HG03432 (cell line): Measurements from ENCODE around the gene AHCYL1.
"Not testable (repeated sequence)": the region's sequence is repeated elsewhere in the genome, so short reads cannot be mapped to it uniquely, and the experiment has no call there.

Experiments
- ATAC-seq: cut with Tn5 transposase; IDR thresholded peaks from one replicate; pipeline ENCODE4 v1.9.1; 2021; ENCODE audit warnings: mild to moderate bottlenecking, moderate library complexity; ENCODE audit not compliant: unreplicated experiment

Gene AHCYL1

DNA sequence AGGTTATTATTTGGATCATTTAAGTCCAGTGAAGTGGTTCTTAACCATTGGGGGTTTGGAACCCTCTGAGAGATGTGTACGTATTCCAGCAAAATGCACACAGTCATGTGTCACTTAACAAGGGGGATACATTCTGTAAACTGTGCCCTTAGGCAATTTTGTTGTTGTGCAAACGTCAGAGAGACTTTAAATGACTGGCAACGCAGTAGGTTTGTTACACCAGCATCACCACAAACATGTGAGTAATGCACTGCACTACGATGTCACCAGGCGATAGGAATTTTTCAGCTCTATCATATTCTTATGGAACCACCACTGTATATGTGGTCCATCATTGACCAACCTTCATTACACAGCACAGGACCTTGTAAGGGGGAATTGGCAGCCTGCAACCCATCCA is 11.9 kb downstream of the AHCYL1 start:
- ATAC-seq = no peak

DNA sequence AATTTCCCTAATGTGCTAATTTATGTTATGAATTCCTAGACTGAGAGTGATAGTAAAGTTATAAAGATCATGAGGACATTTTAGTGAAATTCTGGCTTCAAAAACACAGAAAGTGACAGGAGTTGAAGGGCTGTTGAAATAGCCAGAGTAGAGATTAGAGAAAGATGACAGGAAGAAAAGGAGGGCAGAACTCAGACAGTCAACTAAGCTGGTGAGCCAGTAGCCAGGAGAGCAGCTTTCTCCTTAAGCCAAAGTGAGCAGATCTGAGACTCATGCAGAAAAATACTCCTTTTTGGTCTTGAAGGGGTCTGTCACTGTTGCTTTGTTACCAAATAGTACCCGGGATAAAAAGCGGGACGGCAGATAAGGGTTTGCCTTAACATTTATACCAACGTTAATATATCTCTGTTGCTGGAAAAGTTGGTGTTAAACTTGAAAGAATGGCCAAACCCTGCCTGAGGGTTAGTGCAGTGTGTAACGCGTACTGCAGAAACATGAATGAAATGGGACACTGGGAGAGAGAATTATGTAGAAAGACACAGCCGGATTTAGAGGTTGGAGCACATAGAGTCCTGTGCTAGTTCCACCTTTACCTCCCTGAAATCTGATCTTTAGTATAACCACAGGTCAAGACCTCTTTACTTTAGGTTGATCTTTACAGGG is 12.8 kb downstream of the AHCYL1 start:
- ATAC-seq = no peak

DNA sequence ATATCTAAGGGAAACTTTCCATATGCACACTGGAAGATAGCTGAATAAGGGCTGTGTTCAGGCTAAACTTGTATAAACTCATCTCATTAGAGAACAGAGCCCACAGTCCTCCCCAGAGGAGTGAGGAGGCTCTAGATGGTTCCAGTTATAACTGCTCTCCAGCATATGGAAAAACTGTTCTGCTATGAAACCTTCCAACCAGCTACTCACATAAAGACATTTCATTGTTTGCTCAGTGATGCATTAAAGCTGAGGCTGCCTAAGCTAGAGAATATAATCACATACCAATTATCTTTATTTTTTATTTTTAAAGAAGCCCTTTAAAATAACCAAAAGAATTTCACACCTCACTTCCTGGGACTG is 13.3 kb downstream of the AHCYL1 start:
- ATAC-seq = no peak

DNA sequence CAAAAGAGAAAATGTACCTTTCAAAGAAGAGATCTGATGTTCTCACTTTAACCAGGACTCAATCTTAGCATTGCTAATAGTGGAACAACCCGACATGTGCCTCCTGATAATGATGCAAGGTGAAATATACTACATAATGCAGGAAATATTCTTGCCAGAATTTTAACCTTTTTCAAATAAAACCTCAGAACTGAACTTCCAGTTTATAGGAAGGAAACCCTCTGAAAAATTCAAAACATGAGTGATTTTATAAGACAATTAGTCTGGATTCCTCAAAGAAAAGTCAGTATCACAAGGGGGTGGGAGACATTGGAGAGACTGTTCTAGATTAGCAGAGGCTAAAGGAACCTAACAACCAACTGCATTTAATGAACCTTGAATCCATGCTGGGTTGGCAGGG is 18.1 kb downstream of the AHCYL1 start:
- no peak for ATAC-seq

DNA sequence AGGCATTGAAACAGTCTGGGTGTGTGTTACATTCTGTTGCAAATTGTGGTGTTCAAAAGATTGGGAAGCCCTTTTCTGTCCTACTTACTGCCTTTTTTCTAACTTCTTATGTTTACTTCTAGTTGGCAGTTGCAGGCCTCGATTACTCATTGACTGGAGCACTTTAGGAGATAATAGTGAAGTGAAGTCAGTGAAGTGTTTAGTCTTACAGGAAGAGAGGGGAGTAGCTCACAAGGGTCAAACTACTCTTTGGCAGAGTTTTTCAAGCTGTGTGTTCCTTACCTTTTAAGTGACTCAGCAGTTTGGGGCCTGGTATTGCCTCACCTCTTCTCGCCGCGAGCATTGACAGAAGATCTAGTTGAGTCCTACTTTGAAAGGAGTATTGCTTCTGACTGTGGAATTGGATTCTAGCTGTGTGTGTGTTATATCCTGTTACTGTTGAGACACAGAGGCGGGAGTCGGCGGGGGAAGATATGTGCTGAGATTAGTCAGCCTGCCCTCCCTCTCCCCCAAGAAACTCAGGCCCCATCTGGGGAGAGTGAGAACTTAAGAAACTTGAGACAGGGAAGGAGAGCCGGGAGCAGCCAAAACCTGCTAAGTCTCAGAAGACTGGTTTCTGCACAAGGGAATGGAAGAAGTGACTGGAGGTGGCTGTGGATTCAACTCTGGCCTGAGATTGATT is 19.3 kb downstream of the AHCYL1 start:
- peak; percentile 77 for ATAC-seq

DNA sequence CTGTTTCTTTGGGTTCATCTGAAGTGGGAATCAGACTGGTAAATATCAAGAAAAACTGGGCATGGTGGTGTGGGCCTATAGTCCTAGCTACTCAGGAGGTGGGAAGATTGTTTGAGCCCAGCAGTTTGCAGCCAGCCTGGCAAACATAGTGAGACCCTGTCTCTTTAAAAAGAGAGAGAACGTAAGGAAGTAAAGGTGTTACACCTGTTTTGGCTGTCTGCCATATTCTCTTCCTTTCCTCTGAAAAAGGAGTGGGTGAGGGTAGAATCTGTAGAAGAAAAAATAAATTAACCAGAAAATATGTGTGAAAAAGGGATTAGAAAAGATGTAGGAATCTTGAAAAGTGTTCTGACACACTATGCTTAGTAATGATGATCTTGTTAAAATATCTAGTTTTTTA is 20.0 kb downstream of the AHCYL1 start:
- ATAC-seq = no peak

DNA sequence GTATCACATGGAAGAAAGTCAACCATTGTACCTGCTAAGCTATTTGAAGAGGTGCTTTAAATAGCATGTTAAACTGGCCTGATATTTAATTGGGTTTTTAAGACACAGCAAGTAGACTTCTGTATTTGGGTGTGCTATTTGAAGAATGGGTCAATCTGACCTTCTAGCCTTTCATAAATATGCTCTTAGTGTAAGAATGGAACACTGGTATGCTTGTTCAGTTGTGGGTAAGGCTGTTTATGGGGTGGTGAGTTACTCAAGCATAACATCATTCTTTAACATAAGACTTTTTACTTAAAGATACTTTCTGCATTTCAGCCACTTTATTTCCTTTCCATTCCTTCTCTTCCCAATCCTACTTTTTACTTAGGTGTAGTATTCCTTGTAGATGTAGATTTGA is 21.4 kb downstream of the AHCYL1 start:
- no peak for ATAC-seq

DNA sequence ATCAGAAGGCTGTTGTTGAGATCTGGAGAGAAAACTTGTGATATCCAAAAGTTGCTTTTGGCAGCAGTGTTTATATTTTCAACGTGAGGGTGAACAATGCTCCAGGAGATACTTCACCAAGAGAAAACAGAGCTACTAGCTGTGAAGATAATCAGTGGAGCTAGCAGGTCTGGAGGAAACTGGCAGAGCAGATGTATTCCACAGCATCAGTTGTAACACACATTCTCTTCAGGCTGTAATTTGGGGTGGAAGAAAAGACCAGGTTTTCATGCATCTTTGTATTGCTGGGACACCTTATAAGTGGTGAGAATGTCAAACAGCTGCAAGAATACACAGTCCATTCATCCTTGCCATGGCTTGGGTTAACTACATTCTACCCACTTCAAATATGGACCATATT is 22.0 kb downstream of the AHCYL1 start:
- no peak for ATAC-seq

DNA sequence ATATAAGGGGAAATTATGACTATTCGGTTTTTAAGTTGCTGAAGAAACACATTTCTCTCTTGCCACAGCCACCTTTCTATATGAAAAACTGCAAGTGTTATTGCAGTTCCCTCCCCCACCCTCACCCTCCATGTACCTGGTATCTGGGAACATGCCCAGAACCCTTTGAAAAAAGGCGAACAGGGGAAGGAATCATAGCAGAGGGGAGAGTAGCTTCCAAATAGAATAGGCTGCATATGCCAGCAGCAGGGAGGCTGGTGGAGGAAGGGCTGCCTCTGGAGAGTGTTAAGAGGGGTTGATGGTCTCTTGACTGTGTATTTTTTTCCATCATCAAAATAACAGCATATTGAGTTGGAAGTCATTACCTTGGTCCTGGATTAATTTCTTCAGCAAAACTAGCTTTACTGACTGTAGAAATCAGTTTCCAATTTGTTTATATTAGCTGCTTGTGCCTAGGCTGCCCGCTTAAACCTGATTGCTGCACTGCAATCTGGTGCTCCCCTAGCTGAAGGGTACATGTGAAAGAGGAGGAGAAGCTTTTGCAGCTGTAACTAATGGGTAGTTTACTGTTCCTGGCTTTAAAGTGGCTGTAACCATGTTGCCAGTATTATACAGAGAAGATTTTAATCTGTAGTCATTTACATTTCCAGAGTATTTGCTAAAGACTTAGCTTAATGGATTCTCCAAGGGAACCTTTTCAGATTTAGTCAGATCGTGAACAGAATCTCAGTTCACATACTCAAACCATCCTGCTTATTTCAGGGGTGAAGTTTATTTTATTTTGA is 22.7 kb downstream of the AHCYL1 start:
- ATAC-seq = no peak

DNA sequence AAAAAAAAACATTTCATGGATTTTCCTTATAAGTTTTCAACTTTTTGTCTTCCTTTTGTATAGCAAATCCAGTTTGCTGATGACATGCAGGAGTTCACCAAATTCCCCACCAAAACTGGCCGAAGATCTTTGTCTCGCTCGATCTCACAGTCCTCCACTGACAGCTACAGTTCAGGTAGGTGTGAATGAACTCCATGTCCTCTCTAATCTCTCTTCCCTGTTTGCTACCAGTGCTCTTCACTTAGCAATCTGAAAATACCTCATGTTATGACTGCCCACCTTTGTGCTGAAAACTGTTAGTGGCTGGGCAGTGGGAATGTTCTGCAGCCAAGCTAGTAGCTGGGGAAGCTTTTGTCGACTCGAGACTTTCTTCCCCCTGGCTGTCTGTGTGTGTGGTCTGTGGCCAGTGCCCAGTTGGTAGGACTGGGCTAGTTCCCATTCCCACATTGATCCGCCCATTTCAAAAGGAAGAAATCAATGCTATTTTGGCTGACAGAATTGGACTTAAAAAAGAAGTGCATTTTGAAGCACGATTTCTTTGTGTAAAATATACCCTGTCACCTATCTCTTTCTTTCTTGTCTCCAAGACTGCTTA is 24.5 kb downstream of the AHCYL1 start:
- no peak for ATAC-seq

DNA sequence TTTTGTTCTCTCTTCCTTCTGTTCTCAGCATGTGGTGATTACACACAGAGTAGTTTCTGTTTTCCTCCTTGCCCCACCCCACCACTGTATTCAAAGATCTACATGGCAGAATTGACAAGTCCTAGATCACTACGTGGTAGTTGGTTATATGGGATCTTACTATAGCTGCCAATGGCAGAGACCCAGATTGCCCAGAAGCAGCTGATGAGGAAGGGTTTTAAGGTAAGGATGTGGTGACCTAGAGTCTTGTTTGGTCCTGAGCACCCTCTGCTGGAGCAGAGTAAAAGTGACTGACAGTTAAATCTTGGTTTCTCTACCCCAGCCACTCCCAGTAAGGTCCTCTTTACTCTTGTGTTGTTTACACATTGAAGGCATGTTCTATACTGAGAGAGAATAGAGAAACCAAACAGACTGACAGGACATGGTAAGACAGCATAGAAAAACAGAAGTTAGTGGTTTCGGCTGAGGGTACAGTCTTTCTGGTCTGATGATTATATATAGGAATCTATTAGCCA is 27.0 kb downstream of the AHCYL1 start:
- ATAC-seq = peak; percentile 96

DNA sequence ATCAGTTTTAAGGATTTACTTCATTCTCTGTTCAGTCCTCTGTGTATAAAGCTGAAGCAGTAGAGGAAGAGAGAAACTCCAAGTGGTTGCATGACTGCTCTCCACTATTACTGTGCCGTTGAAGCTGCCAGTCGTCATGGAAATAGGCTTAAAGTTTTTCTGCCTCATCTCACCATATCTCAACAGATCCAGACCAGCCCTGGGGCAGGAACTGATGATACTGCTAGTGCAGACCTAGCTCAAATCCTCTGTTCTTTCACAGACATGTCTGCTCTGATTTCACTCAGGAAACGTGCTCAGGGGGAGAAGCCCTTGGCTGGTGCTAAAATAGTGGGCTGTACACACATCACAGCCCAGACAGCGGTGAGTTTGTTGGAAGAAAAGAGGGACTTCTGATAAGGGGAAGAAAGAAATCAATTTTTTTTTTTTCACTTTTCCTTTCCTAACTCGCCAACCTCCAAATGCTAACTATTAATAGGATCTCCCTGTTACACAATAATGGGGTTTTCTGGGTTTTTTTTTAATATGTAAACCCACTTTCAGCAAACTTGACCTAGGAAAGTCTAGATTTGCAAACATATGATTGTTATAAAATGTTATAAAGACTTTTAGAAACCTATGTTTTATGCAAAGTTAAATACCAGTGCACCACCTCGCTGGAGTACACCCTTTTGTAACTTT is 27.7 kb downstream of the AHCYL1 start:
- ATAC-seq = peak; percentile 73

DNA sequence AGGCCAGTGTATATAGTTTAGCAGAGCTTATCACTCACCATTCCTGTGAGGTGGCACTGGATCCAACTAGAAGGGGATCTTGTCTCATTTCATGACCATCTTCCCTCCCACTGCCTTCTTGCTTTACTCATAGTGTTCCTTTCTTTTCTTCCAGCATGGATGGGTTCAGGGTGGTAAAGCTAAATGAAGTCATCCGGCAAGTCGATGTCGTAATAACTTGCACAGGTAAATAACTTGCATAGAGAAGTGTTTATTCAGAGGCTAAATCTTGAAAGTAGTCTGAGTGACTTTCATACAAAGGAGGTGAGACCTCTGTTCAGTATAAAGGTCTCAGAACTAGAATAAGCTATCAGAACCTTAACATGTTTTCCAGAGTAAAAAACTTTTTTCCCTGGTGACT is 33.2 kb downstream of the AHCYL1 start:
- ATAC-seq = no peak

DNA sequence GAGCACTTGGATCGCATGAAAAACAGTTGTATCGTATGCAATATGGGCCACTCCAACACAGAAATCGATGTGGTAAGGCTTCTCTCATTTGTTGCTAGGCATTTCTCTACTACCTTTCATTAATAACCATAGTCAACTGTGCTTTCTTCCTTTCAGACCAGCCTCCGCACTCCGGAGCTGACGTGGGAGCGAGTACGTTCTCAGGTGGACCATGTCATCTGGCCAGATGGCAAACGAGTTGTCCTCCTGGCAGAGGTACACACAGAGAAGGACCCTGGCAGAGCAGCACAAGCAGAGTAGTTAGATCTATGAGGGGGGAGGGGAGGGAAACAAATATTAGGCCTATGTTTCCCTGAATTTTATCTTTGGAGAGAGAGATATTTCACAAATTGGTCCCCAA is 33.8 kb downstream of the AHCYL1 start:
- no peak for ATAC-seq

DNA sequence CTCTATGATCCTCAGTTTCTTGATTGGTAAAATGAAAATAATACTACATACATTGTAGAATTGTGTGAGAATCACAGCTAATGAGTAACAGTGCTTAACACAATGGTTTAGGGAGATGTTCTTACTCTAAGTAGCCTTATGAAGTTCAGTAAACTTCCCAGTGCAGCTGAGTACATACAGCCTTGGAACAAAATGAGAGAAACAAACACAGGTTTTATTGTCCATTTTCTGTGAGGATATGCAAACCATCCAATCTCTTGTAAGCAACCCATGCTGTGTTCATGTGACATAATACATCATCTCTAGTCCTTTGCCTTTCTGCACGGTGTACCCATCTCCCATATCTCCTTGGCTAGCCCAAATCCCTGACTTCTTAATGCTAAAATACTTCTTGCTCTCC is 35.2 kb downstream of the AHCYL1 start:
- ATAC-seq = no peak

DNA sequence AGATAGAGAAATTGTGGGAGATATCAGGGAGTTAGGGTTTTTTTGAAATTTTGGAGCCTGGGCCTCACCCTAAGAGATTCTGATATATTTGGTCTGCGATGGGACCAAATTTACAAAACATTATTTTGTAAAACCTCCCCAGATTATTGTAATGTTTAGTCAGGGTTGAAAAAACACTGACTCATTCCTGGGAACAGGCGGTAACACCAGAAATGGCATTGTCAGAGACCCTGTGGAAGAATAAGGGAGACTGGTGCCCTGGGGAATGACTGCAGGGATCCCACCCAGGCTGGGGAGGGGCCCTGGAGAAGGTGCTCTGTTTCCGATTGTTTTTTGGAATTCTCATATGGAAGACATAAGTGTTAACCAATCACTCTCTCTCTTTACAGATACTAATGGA is 36.7 kb downstream of the AHCYL1 start:
- ATAC-seq = no peak

DNA sequence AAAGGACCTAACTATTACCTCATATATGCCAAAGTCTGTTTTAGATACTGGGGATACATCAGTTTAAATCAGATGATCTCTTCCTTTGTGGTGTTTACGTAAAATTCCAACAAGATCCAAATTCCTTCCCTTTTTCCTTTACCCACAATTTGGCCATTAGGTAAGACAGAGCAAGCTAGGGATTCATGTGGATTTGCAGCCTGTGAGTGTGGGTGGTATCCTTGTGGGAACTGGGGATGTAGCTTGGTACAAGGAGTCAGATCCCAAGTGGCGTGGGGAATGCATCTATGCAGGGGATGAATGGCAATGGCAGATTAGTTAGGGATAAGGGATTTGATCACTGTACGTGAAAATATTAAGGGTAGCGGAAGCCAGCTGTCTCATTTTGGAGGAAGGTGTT is 40.0 kb downstream of the AHCYL1 start:
- ATAC-seq = no peak

DNA sequence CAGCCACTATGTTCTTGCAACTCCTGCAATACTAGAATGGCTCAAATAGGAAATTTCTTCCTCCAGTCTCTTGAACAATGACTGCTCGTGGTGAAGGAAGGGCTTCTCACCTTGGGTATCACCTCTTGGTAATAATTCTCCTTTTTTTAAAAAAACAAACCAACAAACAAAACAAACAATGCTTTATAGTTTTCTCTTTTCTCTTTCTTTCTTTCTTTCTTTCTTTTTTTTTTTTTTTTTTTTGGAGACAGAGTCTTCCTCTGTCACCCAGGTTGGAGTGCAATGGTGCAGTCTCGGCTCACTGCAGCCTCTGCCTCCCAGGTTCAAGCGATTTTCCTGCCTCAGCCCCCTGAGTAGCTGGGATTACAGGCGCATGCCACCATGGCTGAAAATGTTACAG is 46.1 kb downstream of the AHCYL1 start:
- ATAC-seq = not testable (repeated sequence)

DNA sequence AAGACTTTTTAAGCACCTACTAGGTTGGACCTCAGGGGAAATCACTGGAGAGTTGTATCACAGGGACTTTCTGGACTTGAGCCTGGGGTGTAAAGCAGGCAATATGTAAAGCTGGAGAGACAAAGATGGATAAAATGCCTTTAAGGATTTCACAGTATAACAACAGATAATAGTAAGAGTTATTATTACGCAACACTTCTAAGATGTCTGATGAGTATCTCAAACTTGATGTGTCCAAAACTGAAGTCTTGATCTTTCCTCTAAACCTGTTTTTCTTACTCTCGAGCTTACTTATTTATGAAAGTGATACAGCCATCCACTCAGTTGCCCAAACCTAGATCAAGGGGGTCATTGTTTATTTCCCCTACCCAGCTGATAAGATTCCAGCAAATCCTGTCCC is 47.8 kb downstream of the AHCYL1 start:
- no peak for ATAC-seq

DNA sequence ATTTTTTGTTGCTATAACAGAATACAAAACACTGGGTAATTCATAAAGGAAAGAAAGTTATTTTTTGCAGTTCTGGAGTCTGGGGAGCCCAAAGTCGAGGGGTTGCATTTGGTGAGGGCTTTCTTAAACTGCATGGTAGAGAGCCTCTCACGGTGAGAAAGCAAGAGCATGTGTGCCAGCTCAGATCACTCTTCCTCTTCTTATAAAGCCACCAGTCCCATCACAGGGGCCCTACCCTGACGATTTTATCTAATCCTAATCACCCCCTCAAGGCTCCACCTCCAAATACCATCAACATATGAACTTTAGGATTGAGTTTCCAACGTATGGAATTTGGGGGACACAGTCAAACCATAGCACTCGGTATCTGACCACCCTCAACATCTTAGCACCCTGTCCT is 48.9 kb downstream of the AHCYL1 start:
- ATAC-seq = no peak

DNA sequence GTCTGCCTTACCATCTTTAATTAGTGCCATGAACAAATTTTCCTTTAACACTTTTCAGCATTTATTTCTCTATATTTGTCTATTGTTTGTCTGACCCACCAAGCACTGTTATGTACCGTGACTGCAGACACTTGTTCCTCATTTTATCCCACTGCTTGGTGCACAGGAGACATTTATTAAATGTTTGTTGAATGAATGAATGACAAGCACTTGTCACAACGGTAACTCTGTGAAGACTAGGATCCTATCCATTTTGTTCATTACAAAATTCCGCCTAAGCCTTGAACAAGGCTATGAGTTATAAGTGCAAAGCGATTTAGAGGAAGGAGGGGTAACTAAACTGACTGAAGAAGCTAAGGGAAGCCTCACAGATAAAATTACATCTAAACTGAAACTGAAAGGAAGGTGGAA is 49.5 kb downstream of the AHCYL1 start:
- ATAC-seq = no peak
